Liver (tissue), 2 donors: ENCODE data around the gene PPP2R3B.

Source experiments
- CTCF ChIP-seq: fragments of 150-350 bp; IDR thresholded peaks from 2 replicates; pipeline ENCODE4 v1.5.1; 2017; ENCODE audit warnings: improper control_type of control experiment, low read depth, low read length; ENCODE audit not compliant: missing input control
- MAX ChIP-seq: IDR thresholded peaks from 2 replicates; pipeline ENCODE4 v1.6.1; 2016; ENCODE audit warnings: antibody characterized with exemption
- REST ChIP-seq: IDR thresholded peaks from 2 replicates; pipeline ENCODE4 v1.6.1; 2016; ENCODE audit warnings: antibody characterized with exemption, mild to moderate bottlenecking
- donor health status: healthy.

GRCh38 chrX:425056-425455 lies 38.3 kb upstream of the PPP2R3B start:
- TF ChIP-seq CTCF = no peak
- no peak for TF ChIP-seq REST
- TF ChIP-seq MAX = no peak
